GM12874 (cell line): ENCODE results near the gene RTP5.

Experiments
- CTCF ChIP-seq: IDR thresholded peaks from 2 replicates; pipeline ENCODE4 v1.5.1; 2011; ENCODE audit warnings: low read depth, mild to moderate bottlenecking, control low read depth, low read length, moderate library complexity; ENCODE audit not compliant: insufficient read depth

Gene RTP5

GRCh38 chr2:241834527-241835210, 34.9 kb upstream of the RTP5 start:
- TF ChIP-seq CTCF, result no peak

GRCh38 chr2:241835611-241836010, 33.9 kb upstream of the RTP5 start:
- TF ChIP-seq CTCF, result no peak

- TF ChIP-seq CTCF, result no peak
These were observed 33.2 kb upstream of the RTP5 start for GRCh38 chr2:241836292-241836691.

GRCh38 chr2:241837197-241837965, 32.1 kb upstream of the RTP5 start:
- TF ChIP-seq CTCF, result no peak

GRCh38 chr2:241841181-241842066, 28.1 kb upstream of the RTP5 start:
- TF ChIP-seq CTCF, result no peak

GRCh38 chr2:241842067-241842415, 27.5 kb upstream of the RTP5 start:
- no peak for TF ChIP-seq CTCF

GRCh38 chr2:241842620-241843211, 26.8 kb upstream of the RTP5 start:
- TF ChIP-seq CTCF, result no peak
